GM18858 (cell line): Measurements from ENCODE around the gene LRRC7.
"Not testable (repeated sequence)": the region's sequence is repeated elsewhere in the genome, so short reads cannot be mapped to it uniquely, and the experiment has no call there.

Experiments
- ATAC-seq: cut with Tn5 transposase; IDR thresholded peaks from one replicate; pipeline ENCODE4 v1.9.1; 2021; ENCODE audit not compliant: unreplicated experiment

The LRRC7 gene

GRCh38 chr1:69862906-69863305 lies 295.2 kb downstream of the LRRC7 start:
- no peak for ATAC-seq

- ATAC-seq: no peak
Observed at GRCh38 chr1:69863704-69864103, 296.0 kb downstream of the LRRC7 start.

GRCh38 chr1:69871412-69871811 lies 303.7 kb downstream of the LRRC7 start:
- ATAC-seq: no peak

- ATAC-seq: no peak
Observed at GRCh38 chr1:69878338-69878737, 310.6 kb downstream of the LRRC7 start.

- not testable (repeated sequence) for ATAC-seq
Observed at GRCh38 chr1:69888016-69888415, 320.3 kb downstream of the LRRC7 start.

- ATAC-seq: no peak
Observed at GRCh38 chr1:69888657-69889056, 320.9 kb downstream of the LRRC7 start.

GRCh38 chr1:69898403-69898947 lies 330.8 kb downstream of the LRRC7 start:
- ATAC-seq: no peak

DNA sequence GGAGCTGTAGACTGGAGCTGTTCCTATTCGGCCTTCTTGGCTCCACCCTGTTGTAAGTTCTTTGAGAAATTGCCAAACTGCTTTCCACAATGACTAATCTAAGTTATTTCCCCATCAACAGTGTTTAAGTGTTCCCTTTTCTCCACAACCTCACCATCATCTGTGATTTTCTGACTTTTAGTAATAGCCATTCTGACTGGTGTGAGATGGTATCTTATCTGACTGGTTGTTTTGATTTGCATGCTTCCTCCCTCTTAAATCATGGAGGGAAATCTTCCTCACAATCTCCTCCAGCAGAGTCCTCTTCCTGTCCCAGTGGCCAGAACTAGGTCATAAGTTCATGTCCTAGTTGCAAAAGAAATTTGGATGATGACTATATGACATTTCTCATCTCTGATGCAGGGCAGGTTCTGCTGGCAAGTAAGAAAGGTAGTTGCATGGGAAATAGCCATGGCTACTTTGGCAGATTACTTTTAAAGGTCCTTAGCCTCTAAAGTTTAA lies 343.6 kb downstream of the LRRC7 start:
- no peak for ATAC-seq

DNA sequence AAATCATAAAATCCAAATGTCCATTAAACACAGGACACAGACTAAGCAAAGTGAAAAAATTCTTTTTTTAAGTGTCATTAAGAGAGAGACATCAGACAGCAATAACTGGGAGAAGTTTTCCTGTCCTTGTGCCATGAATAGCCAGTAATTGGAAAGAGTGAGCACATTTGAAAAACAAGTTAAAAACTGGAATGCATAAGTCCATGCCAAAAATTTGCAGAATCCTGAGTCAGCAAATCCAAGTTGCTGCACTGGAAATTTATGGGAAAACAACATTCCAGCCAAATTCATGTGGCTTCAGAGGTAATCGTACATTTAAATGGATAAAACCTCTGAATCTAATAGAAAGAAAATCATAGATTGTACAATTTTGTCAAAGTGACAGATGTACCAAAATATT lies 346.3 kb downstream of the LRRC7 start:
- ATAC-seq: no peak

- no peak for ATAC-seq
Observed at GRCh38 chr1:69914976-69915765, 347.4 kb downstream of the LRRC7 start.

DNA sequence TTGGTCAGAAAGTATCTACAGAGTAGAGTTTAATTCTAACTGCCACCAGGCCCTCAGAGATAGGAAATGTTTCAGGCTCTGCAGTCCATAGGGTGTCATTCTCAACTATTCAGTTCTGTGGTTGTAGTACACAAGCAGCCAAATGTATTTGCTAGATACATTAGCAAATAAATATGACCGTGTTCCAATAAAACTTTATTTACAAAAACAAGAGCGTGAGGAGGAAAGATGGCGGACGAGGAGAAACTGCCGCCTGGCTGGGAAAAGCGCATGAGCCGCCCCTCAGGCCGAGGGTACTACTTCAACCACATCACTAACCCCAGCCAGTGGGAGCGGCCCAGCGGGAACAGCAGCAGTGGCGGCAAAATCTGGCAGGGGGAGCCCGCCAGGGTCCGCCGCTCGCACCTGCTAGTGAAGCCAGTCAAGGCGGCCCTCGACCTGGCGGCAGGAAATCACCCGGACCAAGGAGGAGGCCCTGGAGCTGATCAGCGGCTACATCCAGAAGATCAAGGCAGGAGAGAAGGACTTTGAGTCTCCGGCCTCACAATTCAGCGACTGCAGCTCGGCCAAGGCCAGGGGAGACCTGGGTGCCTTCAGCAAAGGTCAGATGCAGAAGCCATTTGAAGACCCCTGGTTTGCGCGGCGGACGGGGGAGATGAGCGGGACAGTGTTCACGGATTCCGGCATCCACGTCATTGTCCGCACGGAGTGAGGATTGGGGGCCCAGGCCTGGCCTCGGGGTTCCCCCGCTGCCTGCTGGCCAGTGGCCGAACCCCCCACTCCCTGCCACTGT lies 351.6 kb downstream of the LRRC7 start:
- ATAC-seq: no peak

DNA sequence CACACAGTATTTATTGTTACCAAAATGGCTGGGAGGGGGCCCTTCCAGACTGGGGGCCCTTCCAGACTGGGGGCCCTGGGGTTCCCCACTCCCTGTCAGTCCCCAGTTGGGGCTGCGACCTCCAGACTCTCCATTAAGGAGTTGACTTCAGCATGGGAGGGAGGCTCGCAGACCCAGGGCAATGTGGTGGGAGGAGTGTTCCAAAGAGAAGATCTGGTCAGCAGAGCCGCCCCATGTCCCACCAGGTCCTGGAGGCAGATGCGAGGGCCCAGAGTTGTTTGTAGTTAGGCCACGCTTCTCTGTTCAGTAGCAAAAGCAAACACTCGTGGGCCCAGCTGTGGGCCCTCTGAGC lies 352.2 kb downstream of the LRRC7 start:
- no peak for ATAC-seq

- ATAC-seq: no peak
Observed at GRCh38 chr1:69920426-69920825, 352.7 kb downstream of the LRRC7 start.

GRCh38 chr1:69921486-69921885 lies 353.8 kb downstream of the LRRC7 start:
- no peak for ATAC-seq

GRCh38 chr1:69928234-69928633 lies 360.5 kb downstream of the LRRC7 start:
- ATAC-seq: not testable (repeated sequence)

DNA sequence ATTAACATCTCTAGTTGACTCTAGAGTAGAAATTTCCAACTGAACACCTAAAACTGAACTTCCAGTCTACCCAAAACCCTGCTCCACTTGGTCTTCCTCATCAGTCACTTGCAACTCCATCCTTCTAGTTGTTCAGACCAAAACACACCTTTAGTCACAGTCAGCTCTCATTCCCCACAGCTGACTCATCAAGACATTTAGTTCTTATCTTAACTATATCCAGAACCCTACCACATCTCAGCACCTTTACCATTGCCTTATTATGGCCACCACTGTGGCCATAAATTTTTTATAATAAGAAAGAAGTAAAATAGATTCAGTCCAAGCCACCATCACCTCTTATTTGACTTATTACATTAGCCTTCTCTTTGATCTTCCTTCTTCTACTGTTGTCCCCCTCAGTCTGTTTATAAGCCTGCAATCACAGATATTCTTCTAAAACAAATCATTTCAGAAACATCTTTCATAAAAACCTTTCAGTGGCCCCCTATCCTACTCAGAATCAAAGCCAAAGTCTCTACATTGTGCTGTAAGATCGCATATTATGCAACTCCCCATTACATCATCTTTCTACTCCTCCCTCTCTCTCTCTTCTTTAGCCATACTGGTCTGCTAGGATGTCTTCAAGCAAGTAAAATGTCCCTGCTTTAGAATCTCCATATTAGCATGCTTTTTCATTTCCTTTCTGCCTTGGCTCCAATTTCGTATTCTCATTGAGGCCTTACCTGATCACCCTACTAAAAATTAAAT lies 361.8 kb downstream of the LRRC7 start:
- ATAC-seq: no peak

- no peak for ATAC-seq
Observed at GRCh38 chr1:69930396-69930795, 362.7 kb downstream of the LRRC7 start.

DNA sequence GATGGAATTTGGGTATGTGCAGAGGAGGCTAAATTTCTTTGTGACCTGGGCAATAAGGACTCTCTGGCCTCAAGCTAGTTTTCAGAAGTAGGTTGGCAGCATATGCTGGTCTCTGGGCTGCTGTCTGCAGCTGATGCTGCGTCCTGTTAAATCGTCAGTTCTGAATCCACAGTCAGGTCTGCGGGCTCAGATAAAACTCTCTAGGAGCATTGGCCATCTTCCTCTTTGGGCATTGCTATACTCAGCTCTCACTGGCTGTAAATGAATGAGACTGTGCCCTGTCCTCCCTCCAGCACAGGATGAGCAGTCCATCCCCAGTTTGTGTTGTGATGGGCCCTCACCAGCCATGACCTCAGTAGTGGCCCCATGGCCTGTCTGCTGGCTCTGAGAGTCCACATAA lies 365.0 kb downstream of the LRRC7 start:
- no peak for ATAC-seq

DNA sequence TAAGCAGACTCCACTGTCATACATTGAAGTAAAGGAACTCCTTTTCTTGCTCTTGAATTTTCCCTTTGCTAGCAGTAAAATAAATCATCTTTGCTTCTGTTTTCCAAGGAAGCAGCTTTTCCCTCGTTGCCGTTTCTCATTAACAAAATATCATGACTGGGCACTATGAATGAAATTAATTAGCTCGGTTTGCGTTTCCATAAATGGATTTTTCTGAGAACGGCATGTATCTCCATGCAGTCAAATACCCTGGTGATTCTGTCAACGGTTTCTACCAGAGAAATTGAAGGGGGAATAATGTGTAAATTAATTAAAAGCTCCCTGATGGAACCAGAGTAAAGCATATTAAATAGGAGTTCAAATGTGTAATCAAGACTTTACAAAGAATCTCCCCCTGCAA lies 372.5 kb downstream of the LRRC7 start:
- ATAC-seq: no peak

DNA sequence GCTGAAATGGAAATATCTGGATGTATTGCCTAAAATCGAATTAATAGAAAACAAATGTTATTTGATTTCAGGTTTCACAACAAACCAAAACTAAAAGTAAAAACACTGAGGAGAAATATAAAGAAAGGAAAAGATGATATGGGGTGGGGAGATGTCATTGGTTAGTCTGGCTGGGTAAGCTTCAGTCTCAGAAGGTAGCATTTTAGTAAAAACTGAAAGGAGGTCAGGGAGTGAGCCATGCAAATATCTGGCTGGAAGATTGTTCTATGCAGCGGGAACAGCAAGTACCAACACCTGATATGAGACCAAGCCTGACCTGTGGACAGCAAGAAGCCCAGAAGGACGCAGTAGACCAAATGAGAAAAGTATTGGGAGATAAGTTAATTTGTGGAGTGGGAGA lies 373.1 kb downstream of the LRRC7 start:
- no peak for ATAC-seq

DNA sequence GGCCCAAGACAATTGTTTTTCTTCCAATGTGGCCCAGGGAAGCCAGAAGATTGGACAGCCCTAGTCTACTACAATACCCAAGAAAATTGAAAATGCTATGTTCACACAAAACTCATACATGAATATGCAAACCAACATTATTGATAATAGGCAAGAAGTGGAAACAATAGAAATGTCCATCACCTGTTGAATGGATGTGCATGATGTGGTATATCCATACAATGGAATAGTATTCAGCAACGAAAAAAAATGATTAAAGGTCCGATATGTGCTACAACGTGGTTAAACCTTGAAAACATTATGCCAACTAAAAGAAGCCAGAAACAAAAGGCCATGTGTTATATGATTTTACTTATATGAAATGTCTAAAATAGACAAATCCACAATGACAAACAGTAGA lies 375.3 kb downstream of the LRRC7 start:
- no peak for ATAC-seq
